Fibroblast of pulmonary artery (primary cell): ENCODE data around the gene ASTN2.

Experiments
- DNase-seq: peaks from one replicate; pipeline ENCODE4 v3.0.0-alpha.2; 2010; ENCODE audit warnings: low read depth
- H3K4me3 ChIP-seq: replicated peaks from 2 replicates; pipeline ENCODE4 v1.5.1; 2011; ENCODE audit warnings: low read depth, mild to moderate bottlenecking, control low read depth, low read length, moderate library complexity
- CTCF ChIP-seq: IDR thresholded peaks from 2 replicates; pipeline ENCODE4 v1.5.1; 2011; ENCODE audit warnings: mild to moderate bottlenecking, control low read depth, low read length, inconsistent platforms; ENCODE audit errors: missing control alignments

Gene ASTN2

DNA sequence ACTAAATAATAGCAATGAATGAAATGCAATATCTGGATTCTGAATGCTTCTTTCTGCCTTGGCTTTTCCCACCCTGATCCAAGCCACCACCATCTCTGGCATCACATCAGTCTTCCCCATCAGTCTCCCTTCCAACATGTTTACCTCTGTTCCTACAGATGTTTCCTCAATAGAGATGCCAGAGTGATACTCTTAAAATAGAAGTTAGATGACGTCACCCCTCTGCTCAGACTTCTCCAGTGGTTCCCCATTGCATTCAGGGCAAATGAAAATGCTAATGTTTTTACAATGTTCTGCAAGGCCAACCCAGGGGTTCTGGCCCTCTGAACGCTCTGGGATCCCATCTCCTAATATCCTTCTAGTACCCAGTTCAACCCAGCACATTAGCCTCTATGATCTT is 422.0 kb downstream of the ASTN2 start:
- no peak for DNase-seq
- TF ChIP-seq CTCF, result no peak
- H3K4me3 ChIP-seq, result no peak overlapping the region

DNA sequence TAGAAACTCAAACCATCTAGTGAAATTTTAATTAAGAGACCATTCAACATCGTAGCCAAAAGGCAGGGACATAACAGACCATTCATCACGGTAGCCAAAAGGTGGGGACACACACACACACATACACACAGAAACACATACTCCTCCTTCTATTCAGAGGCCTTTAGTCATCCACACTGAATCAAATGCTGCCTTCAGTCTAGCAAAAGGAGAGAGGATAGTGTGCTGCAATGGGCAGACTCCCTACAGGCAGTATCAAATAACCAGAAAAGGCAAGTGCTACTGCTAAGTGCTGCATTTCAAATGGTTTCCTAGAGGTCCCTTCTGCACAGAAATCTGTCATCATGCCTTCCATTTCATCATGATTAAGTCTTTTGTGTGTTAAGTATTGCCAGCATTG is 423.8 kb downstream of the ASTN2 start:
- no peak for TF ChIP-seq CTCF
- no peak overlapping the region for H3K4me3 ChIP-seq
- no peak for DNase-seq

GRCh38 chr9:116990592-116990991 is 424.3 kb downstream of the ASTN2 start:
- DNase-seq, result no peak
- no peak overlapping the region for H3K4me3 ChIP-seq
- TF ChIP-seq CTCF, result no peak

GRCh38 chr9:116987721-116988485 is 427.0 kb downstream of the ASTN2 start:
- TF ChIP-seq CTCF, result no peak

DNA sequence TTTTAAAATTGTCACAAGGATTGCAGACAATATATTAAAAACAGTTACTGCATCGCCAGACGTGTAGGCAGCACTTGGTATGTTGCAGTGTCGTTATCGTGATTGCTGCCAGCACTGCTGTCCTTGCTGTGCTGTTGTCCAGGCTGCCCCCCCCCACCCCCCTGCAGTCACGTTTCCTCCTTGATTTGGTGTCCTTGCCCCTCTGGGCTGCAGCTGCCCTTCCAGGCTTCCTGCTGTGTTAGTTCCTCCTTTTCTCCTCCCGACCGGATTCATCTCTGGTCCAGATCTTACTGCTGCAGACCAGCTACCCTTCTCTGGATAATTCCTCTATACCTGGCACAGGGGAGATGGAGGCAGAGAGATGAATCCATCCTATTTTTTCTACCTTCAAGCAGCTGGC is 428.8 kb downstream of the ASTN2 start:
- no peak for TF ChIP-seq CTCF
- no peak for DNase-seq
- no peak overlapping the region for H3K4me3 ChIP-seq

More at GRCh38 chr9:116987721-116988485, 427.0 kb downstream of the ASTN2 start:
- no peak overlapping the region for H3K4me3 ChIP-seq
- no peak for DNase-seq

DNA sequence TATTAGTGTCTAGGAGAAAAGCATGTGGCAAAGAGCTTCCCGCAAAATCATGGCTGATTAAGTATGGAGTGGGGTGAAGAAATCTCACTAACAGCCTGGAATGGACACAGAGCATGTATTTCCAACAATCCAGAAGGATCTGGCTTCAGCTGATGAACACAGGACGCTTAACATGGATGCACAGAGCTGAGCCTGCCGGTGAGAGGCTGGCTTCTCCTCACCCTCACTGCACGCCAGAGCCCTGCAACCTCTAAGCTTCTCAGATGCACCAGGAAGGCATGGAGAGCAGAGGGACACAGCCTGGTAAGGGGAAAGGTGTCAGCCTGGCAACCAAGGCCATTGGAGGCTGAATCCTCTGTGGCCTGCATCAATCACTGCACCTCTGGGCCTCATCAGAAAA is 429.3 kb downstream of the ASTN2 start:
- no peak overlapping the region for H3K4me3 ChIP-seq
- TF ChIP-seq CTCF, result no peak
- DNase-seq, result no peak

GRCh38 chr9:116984111-116984510 is 430.7 kb downstream of the ASTN2 start:
- no peak for DNase-seq
- H3K4me3 ChIP-seq, result no peak overlapping the region
- no peak for TF ChIP-seq CTCF
